Neutrophil (primary cell): ENCODE measurements around the gene CD1D.
"Not testable (repeated sequence)": the region's sequence is repeated elsewhere in the genome, so short reads cannot be mapped to it uniquely, and the experiment has no call there.

Experiments
- H3K27ac ChIP-seq: fragments of 200-600 bp; sonication (generic); 2 replicates; pipeline ENCODE4 v1.5.1; 2016; ENCODE audit warnings: mild to moderate bottlenecking, moderate library complexity
- H3K27me3 ChIP-seq: fragments of 200-600 bp; sonication (generic); 2 replicates; pipeline ENCODE4 v1.6.0; 2016; ENCODE audit warnings: mild to moderate bottlenecking
- H3K36me3 ChIP-seq: fragments of 200-600 bp; sonication (generic); 2 replicates; pipeline ENCODE4 v1.5.1; 2017
- H3K4me1 ChIP-seq, 2 experiments: fragments of 200-600 bp in 1 of 2; sonication (generic) in 1 of 2; 1 replicate in 1 of 2; 2 replicates in 1 of 2; pipeline versions ENCODE4 v1.5.1 to v1.6.1; 2013 to 2016; ENCODE audit warnings: low read depth in 1 of 2, low read length in 1 of 2, mild to moderate bottlenecking in 1 of 2, moderate library complexity in 1 of 2; ENCODE audit not compliant: control insufficient read depth in 1 of 2, insufficient read depth in 1 of 2
- H3K4me3 ChIP-seq, 2 experiments: fragments of 200-600 bp in 1 of 2; sonication (generic) in 1 of 2; 1 replicate in 1 of 2; 2 replicates in 1 of 2; pipeline ENCODE4 v1.5.1; 2013 to 2016; ENCODE audit warnings: low read depth in 1 of 2, low read length in 1 of 2, mild to moderate bottlenecking in 1 of 2, moderate library complexity in 1 of 2
- H3K9me3 ChIP-seq: fragments of 200-600 bp; sonication (generic); 2 replicates; pipeline ENCODE4 v1.5.1; 2016
- TF ChIP-seq, protein P1 (sequence below): fragments of 200-600 bp; sonication (generic); IDR thresholded peaks from 2 replicates; pipeline ENCODE4 v1.5.1; 2016; ENCODE audit warnings: antibody characterized with exemption

CD1D gene

DNA sequence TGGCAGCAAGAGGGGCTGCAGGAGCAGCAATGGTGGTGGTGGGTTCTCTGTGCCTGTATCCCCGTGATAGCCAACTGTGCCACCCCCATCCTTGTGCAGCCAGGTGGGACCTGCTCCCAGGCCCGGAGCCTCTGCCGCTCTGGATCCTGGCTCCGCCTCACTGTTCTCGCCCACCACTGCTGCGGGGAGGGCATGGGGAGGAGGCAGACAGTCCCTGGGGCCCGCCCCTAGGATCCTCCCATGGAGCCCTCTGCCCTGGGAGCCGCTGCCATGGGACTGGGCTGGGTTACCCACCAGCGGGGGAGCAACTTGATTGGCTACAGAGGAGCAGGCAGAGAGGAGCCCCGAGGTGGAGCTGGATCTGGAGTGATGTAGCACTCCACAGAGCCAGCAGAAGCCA, 31.6 kb downstream of the CD1D start:
- H3K36me3 ChIP-seq = no peaks in the 10 kb centered on the region
- no peak overlapping the region for H3K4me3 ChIP-seq
- TF ChIP-seq, protein P1, sequence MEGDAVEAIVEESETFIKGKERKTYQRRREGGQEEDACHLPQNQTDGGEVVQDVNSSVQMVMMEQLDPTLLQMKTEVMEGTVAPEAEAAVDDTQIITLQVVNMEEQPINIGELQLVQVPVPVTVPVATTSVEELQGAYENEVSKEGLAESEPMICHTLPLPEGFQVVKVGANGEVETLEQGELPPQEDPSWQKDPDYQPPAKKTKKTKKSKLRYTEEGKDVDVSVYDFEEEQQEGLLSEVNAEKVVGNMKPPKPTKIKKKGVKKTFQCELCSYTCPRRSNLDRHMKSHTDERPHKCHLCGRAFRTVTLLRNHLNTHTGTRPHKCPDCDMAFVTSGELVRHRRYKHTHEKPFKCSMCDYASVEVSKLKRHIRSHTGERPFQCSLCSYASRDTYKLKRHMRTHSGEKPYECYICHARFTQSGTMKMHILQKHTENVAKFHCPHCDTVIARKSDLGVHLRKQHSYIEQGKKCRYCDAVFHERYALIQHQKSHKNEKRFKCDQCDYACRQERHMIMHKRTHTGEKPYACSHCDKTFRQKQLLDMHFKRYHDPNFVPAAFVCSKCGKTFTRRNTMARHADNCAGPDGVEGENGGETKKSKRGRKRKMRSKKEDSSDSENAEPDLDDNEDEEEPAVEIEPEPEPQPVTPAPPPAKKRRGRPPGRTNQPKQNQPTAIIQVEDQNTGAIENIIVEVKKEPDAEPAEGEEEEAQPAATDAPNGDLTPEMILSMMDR = no peak
- H3K27ac ChIP-seq = no peak overlapping the region
- no peaks in the 10 kb centered on the region for H3K9me3 ChIP-seq
- H3K27me3 ChIP-seq = peaks cover 43% of the 10 kb centered on the region
- H3K4me1 ChIP-seq = no peaks in the 10 kb centered on the region

DNA sequence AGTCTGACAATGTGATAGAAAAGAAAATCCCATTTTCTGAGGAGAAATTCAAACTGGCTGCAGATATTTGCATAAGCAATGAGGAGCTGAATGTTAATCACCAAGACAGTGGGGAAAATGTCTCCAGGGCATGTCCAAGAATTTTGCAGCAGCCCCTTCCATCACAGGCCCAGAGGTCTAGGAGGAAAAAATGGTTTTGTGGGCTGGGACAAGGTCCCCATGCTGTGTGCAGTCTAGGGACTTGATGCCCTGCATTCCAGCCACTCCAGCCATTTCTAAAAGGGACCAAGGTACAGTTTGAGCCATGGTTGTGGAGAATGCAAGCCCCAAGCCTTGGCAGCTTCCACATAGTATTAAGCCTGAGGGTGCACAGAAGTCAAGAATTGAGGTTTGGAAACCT, 42.8 kb downstream of the CD1D start:
- not testable (repeated sequence) for H3K27me3 ChIP-seq, H3K27ac ChIP-seq, H3K9me3 ChIP-seq, H3K4me1 ChIP-seq, H3K4me3 ChIP-seq, H3K36me3 ChIP-seq

DNA sequence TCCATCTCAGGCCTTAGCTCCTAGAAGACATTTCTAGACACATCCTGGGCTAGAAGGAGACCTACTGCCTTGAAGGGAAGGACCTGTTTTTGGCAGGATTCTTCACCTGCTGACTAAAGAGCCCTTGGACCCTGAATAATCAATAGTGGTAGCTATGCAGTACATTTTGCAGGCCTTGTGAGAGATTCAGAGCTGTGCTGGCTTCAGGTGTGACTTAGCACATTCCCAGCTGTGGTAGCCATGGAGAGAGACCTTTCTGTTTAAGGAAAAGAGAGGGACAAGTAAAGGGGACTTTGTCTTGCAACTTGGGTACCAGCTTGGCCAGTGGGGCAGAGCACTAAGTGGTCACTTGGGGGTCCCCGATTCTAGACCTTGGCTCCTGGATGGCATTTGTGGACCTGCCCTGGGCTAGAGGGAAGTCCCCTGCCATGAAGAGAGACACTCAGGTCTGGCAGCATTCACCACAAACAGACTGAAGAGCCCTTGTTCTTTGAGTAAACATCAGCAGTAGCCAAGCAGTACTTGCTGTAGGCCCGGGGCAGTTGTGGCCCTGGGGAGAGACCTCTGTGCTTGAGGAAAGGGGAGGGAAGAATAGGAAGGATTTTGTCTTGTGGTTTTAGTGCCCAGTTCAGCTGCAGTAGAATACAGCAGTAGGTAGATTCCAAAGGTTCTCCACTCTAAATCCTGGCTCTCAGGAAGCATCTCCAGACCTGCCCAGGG, 47.4 kb downstream of the CD1D start:
- TF ChIP-seq, protein P1 = no peak

More for the DNA sequence above, 47.4 kb downstream of the CD1D start:
- Histone ChIP-seq H3K36me3 (no peaks in the 10 kb centered on the region), H3K9me3 (no peaks in the 10 kb centered on the region), H3K4me1 (no peaks in the 10 kb centered on the region), H3K27me3 (peaks cover 20% of the 10 kb centered on the region), H3K27ac (no peak overlapping the region), H3K4me3 (no peak overlapping the region)
